Natural killer cell treated with Interleukin-12 subunit alpha and Interleukin-12 subunit beta and Interleukin-15 and Interleukin-18, amount 100 ng/mL, for 72 hours (primary cell): ENCODE results near the gene GSE1. TPM values are rescaled to one million over a fixed set of nuclear protein-coding genes. Genes with fewer than 3 reads are reported as not detected.

ENCODE experiments used
- ATAC-seq, 2 donors: fragments of 150-1000 bp; cut with Tn5 transposase in 1 of 2; sonication (Bioruptor Pico), chemical (Tn5 transposase) in 1 of 2; 2 replicates each; pipeline ENCODE4 v1.10.0; 2021
- DNase-seq: peaks from one replicate; pipeline ENCODE4 v3.0.0; 2022; ENCODE audit warnings: low spot score
- H3K27ac Mint-ChIP-seq, 2 donors: 1 replicate in 1 of 2; 2 replicates in 1 of 2; pipeline ENCODE4 v1.8.0; 2022; ENCODE audit warnings: mixed read lengths in 2 of 2, mild to moderate bottlenecking in 1 of 2, moderate library complexity in 1 of 2
- H3K27me3 Mint-ChIP-seq, 2 donors: 1 replicate in 1 of 2; 2 replicates in 1 of 2; pipeline ENCODE4 v1.8.0; 2022; ENCODE audit warnings: mixed read lengths in 2 of 2
- H3K36me3 Mint-ChIP-seq: one replicate; pipeline ENCODE4 v1.8.0; 2022; ENCODE audit warnings: mixed read lengths
- H3K4me1 Mint-ChIP-seq, 2 donors: 1 replicate in 1 of 2; 2 replicates in 1 of 2; pipeline ENCODE4 v1.8.0; 2022; ENCODE audit warnings: low read depth in 2 of 2, mixed read lengths in 2 of 2, mild to moderate bottlenecking in 1 of 2
- H3K4me3 Mint-ChIP-seq: one replicate; pipeline ENCODE4 v1.8.0; 2022; ENCODE audit warnings: mixed read lengths
- H3K9me3 Mint-ChIP-seq: 2 replicates; pipeline ENCODE4 v1.8.0; 2022; ENCODE audit warnings: mixed read lengths
- total RNA-seq, 2 donors: library from RNA; stranded (reverse); gene quantifications; one replicate each; pipeline ENCODE4 v1.2.3, GENCODE V29; 2022

The GSE1 gene
- total RNA-seq, 2 donors from 2014 or later, result 84.9 to 146 TPM

GRCh38 chr16:85707528-85708095 lies 94.5 kb downstream of the GSE1 start:
- Mint-ChIP-seq H3K4me3 (no peak overlapping the region), H3K27ac (no peak overlapping the region), H3K36me3 (no peaks in the 10 kb centered on the region), H3K4me1 (no peaks in the 10 kb centered on the region), H3K27me3 (no peaks in the 10 kb centered on the region), H3K9me3 (peaks cover 3% of the 10 kb centered on the region)
- DNase-seq (no peak), ATAC-seq (peak in 1 of 2 donors; percentile 11)

GRCh38 chr16:85708338-85708737 lies 95.2 kb downstream of the GSE1 start:
- Mint-ChIP-seq H3K27ac (no peak overlapping the region), H3K4me1 (no peaks in the 10 kb centered on the region), H3K36me3 (no peaks in the 10 kb centered on the region), H3K9me3 (peaks cover 3% of the 10 kb centered on the region), H3K27me3 (no peaks in the 10 kb centered on the region), H3K4me3 (no peak overlapping the region)
- DNase-seq (no peak), ATAC-seq (no peak)

GRCh38 chr16:85709766-85710585 lies 96.9 kb downstream of the GSE1 start:
- no peaks in the 10 kb centered on the region for H3K36me3 Mint-ChIP-seq
- no peak for ATAC-seq
- no peaks in the 10 kb centered on the region for H3K27me3 Mint-ChIP-seq
- H3K4me3 Mint-ChIP-seq, result no peak overlapping the region
- no peaks in the 10 kb centered on the region for H3K4me1 Mint-ChIP-seq
- H3K27ac Mint-ChIP-seq, result no peak overlapping the region
- DNase-seq, result no peak
- H3K9me3 Mint-ChIP-seq, result peaks cover 3% of the 10 kb centered on the region

- ATAC-seq (no peak), DNase-seq (no peak)
- Mint-ChIP-seq H3K9me3 (peaks cover 3% of the 10 kb centered on the region), H3K4me1 (no peaks in the 10 kb centered on the region), H3K36me3 (no peaks in the 10 kb centered on the region), H3K27me3 (peaks cover 0 to 3% of the 10 kb centered on the region in 2 donors), H3K4me3 (no peak overlapping the region), H3K27ac (no peak overlapping the region)
Observed at GRCh38 chr16:85710732-85711131, 97.6 kb downstream of the GSE1 start.

GRCh38 chr16:85711982-85712587 lies 99.0 kb downstream of the GSE1 start:
- ATAC-seq, result no peak
- DNase-seq, result no peak
- Mint-ChIP-seq H3K9me3 (peaks cover 3% of the 10 kb centered on the region), H3K4me3 (no peak overlapping the region), H3K27ac (no peak overlapping the region), H3K4me1 (no peaks in the 10 kb centered on the region), H3K27me3 (peaks cover 0 to 3% of the 10 kb centered on the region in 2 donors), H3K36me3 (no peaks in the 10 kb centered on the region)

GRCh38 chr16:85712801-85713200 lies 99.7 kb downstream of the GSE1 start:
- Mint-ChIP-seq H3K27ac (no peak overlapping the region), H3K27me3 (peaks cover 0 to 3% of the 10 kb centered on the region in 2 donors), H3K4me1 (no peaks in the 10 kb centered on the region), H3K9me3 (peaks cover 3% of the 10 kb centered on the region), H3K36me3 (no peaks in the 10 kb centered on the region), H3K4me3 (no peak overlapping the region)
- DNase-seq, result no peak
- no peak for ATAC-seq

- DNase-seq (no peak), ATAC-seq (no peak)
- peaks cover 3% of the 10 kb centered on the region for H3K9me3 Mint-ChIP-seq
- no peak overlapping the region for H3K4me3 Mint-ChIP-seq
- peaks cover 0 to 3% of the 10 kb centered on the region in 2 donors for H3K27me3 Mint-ChIP-seq
- no peaks in the 10 kb centered on the region for H3K36me3 Mint-ChIP-seq
- H3K27ac Mint-ChIP-seq, result no peak overlapping the region
- no peaks in the 10 kb centered on the region for H3K4me1 Mint-ChIP-seq
Observed at GRCh38 chr16:85715169-85716021, 102.3 kb downstream of the GSE1 start.

- no peaks in the 10 kb centered on the region for H3K36me3 Mint-ChIP-seq
- H3K4me3 Mint-ChIP-seq, result no peak overlapping the region
- ATAC-seq, result no peak
- no peak for DNase-seq
- H3K9me3 Mint-ChIP-seq, result peaks cover 3% of the 10 kb centered on the region
- H3K27me3 Mint-ChIP-seq, result peaks cover 0 to 3% of the 10 kb centered on the region in 2 donors
- no peak overlapping the region for H3K27ac Mint-ChIP-seq
- no peaks in the 10 kb centered on the region for H3K4me1 Mint-ChIP-seq
Observed at GRCh38 chr16:85716022-85716679, 103.0 kb downstream of the GSE1 start.

GRCh38 chr16:85716680-85717038 lies 103.5 kb downstream of the GSE1 start:
- peaks cover 3% of the 10 kb centered on the region for H3K9me3 Mint-ChIP-seq
- no peaks in the 10 kb centered on the region for H3K4me1 Mint-ChIP-seq
- DNase-seq (no peak), ATAC-seq (no peak)
- peaks cover 0 to 3% of the 10 kb centered on the region in 2 donors for H3K27me3 Mint-ChIP-seq
- H3K4me3 Mint-ChIP-seq, result no peak overlapping the region
- H3K36me3 Mint-ChIP-seq, result no peaks in the 10 kb centered on the region
- H3K27ac Mint-ChIP-seq, result no peak overlapping the region

GRCh38 chr16:85717393-85718152 lies 104.5 kb downstream of the GSE1 start:
- peaks cover 0 to 3% of the 10 kb centered on the region in 2 donors for H3K27me3 Mint-ChIP-seq
- H3K36me3 Mint-ChIP-seq, result no peaks in the 10 kb centered on the region
- H3K4me3 Mint-ChIP-seq, result no peak overlapping the region
- ATAC-seq, result peak; percentile 61 to 63
- no peak overlapping the region for H3K27ac Mint-ChIP-seq
- no peak for DNase-seq
- H3K4me1 Mint-ChIP-seq, result no peaks in the 10 kb centered on the region
- H3K9me3 Mint-ChIP-seq, result no peaks in the 10 kb centered on the region

- DNase-seq, result no peak
- no peak for ATAC-seq
- Mint-ChIP-seq H3K27me3 (peaks cover 0 to 3% of the 10 kb centered on the region in 2 donors), H3K4me1 (no peaks in the 10 kb centered on the region), H3K9me3 (no peaks in the 10 kb centered on the region), H3K27ac (no peak overlapping the region), H3K36me3 (no peaks in the 10 kb centered on the region), H3K4me3 (no peak overlapping the region)
Observed at GRCh38 chr16:85718153-85718477, 105.0 kb downstream of the GSE1 start.

GRCh38 chr16:85718682-85719081 lies 105.6 kb downstream of the GSE1 start:
- no peak overlapping the region for H3K4me3 Mint-ChIP-seq
- H3K27me3 Mint-ChIP-seq, result peaks cover 0 to 3% of the 10 kb centered on the region in 2 donors
- no peaks in the 10 kb centered on the region for H3K9me3 Mint-ChIP-seq
- H3K27ac Mint-ChIP-seq, result no peak overlapping the region
- no peak for ATAC-seq
- no peak for DNase-seq
- H3K4me1 Mint-ChIP-seq, result no peaks in the 10 kb centered on the region
- H3K36me3 Mint-ChIP-seq, result no peaks in the 10 kb centered on the region
